ENCODE measurements around the gene MNAT1. TPM values are rescaled to one million over a fixed set of nuclear protein-coding genes. Genes with fewer than 3 reads are reported as not detected.

MNAT1 gene
- total and polyA plus RNA-seq, 9 of the 15 experiments (the other 6 are each of a cell fraction or from before 2014, with no cell fraction given): 37.8 to 83.3 (median 60.4) TPM

GRCh38 chr14:60807247-60807646 is 72.7 kb downstream of the MNAT1 start:
- Histone ChIP-seq H3K4me1 (replicated peaks in 1 of 2; ENCODE audit: control insufficient read depth in 2 of 2, insufficient read depth in 2 of 2, low read length in 2 of 2) (no peaks in the 10 kb centered on the region), H3K9ac (ENCODE audit: insufficient read depth in 1 of 2, low read depth in 2 of 2, low read length in 2 of 2) (no peak overlapping the region), H3K27me3 (ENCODE audit: control insufficient read depth in 2 of 2, insufficient read depth in 2 of 2, low read length in 2 of 2) (no peaks in the 10 kb centered on the region), H3K4me3 (no peak overlapping the region), H3K27ac (ENCODE audit: extremely low read depth, low read depth, low read length) (no peak overlapping the region), H4K20me1 (replicated peaks; ENCODE audit: control insufficient read depth, insufficient read depth, low read length) (no peaks in the 10 kb centered on the region), H3K36me3 (ENCODE audit: control insufficient read depth, insufficient read depth, low read length) (no peaks in the 10 kb centered on the region; the same call in 2 of the 3 replicates), H3K9me1 (ENCODE audit: control insufficient read depth, insufficient read depth, low read length) (no peaks in the 10 kb centered on the region), H3K4me2 (ENCODE audit: insufficient read depth, low read length) (no peak overlapping the region), H3K79me2 (ENCODE audit: control insufficient read depth, insufficient read depth, low read length) (no peaks in the 10 kb centered on the region), H3K9me3 (replicated peaks; ENCODE audit: control insufficient read depth, insufficient read depth, low read depth, low read length) (no peaks in the 10 kb centered on the region), H2AFZ (ENCODE audit: low read depth, low read length) (no peak overlapping the region)
- DNase-seq (ENCODE audit: extremely low read depth in 1 of 4, low spot score in 3 of 4) (no peak), ATAC-seq (no peak), FAIRE-seq (no peak)
- intact Hi-C loops (cut with micrococcal nuclease): no loop called here
- in situ Hi-C loops (cut with MboI): no loop called here
- ChIA-PET POLR2A (no interaction called here), CTCF (ENCODE audit: low intra/inter-chr PET ratio) (no interaction called here)
- WGBS (ENCODE audit: insufficient coverage, low coverage, missing lambda C conversion rate): 87% methylated on average over 2 of the region's 2 CpGs
- BruUV-seq (replicated peaks): no TSS peak
- TF ChIP-seq, protein P1, sequence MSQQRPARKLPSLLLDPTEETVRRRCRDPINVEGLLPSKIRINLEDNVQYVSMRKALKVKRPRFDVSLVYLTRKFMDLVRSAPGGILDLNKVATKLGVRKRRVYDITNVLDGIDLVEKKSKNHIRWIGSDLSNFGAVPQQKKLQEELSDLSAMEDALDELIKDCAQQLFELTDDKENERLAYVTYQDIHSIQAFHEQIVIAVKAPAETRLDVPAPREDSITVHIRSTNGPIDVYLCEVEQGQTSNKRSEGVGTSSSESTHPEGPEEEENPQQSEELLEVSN (IDR thresholded peaks at IDR 0.05; ENCODE audit: borderline replicate concordance in 1 of 2, extremely low read depth in 1 of 2, insufficient read depth in 1 of 2, insufficient read length in 1 of 2, low read depth in 1 of 2, low read length in 1 of 2, poor library complexity in 1 of 2, severe bottlenecking in 1 of 2): no peak
- TF ChIP-seq, protein P2, sequence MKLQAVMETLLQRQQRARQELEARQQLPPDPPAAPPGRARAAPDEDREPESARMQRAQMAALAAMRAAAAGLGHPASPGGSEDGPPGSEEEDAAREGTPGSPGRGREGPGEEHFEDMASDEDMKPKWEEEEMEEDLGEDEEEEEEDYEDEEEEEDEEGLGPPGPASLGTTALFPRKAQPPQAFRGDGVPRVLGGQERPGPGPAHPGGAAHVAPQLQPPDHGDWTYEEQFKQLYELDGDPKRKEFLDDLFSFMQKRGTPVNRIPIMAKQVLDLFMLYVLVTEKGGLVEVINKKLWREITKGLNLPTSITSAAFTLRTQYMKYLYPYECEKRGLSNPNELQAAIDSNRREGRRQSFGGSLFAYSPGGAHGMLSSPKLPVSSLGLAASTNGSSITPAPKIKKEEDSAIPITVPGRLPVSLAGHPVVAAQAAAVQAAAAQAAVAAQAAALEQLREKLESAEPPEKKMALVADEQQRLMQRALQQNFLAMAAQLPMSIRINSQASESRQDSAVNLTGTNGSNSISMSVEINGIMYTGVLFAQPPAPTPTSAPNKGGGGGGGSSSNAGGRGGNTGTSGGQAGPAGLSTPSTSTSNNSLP (IDR thresholded peaks at IDR 0.05; ENCODE audit: borderline replicate concordance, low read depth, low read length): no peak
- no peak for TF ChIP-seq ZNF407 (IDR thresholded peaks at IDR 0.05; ENCODE audit: low read depth)
- no peak for TF ChIP-seq CREM (IDR thresholded peaks at IDR 0.05; ENCODE audit: low read depth)
- no peak for TF ChIP-seq NFE2L1 (tag; IDR thresholded peaks at IDR 0.05; ENCODE audit: borderline replicate concordance, low read depth)
- TF ChIP-seq AFF4 (CRISPR knock-in tag; IDR thresholded peaks at IDR 0.05): no peak

All from K562 (cell line).